ENCODE data around the gene UBE2N.
A peak's percentile ranks its signal among the peaks of the same experiment; 100 is the strongest.

UBE2N gene

GRCh38 chr12:93460003-93460402 is 18.3 kb upstream of the UBE2N start:
- H3K27ac ChIP-seq (ENCODE audit: low read length), result no peak overlapping the region
- no peaks in the 10 kb centered on the region for H3K79me2 ChIP-seq (ENCODE audit: low read length)
- no peaks in the 10 kb centered on the region for H3K27me3 ChIP-seq (replicated peaks; ENCODE audit: insufficient read depth, low read length)
- H3K4me1 ChIP-seq (ENCODE audit: low read length), result no peaks in the 10 kb centered on the region
- no peak for TF ChIP-seq EZH2 (optimal IDR thresholded peaks at IDR 0.05; ENCODE audit: low read depth, low read length)
- TF ChIP-seq CTCF (IDR thresholded peaks at IDR 0.05; ENCODE audit: low read length), result no peak
- TF ChIP-seq EZH2phosphoT487 (IDR thresholded peaks at IDR 0.05; ENCODE audit: low read length), result no peak
- H3F3A ChIP-seq (ENCODE audit: insufficient read depth, low read length), result no peaks in the 10 kb centered on the region
- H4K20me1 ChIP-seq (ENCODE audit: insufficient read depth, low read length), result no peaks in the 10 kb centered on the region
- no peak for DNase-seq
- no peaks in the 10 kb centered on the region for H3K9me2 ChIP-seq (replicated peaks; ENCODE audit: insufficient read depth, low read length)
- H3K4me3 ChIP-seq (ENCODE audit: low read length), result no peak overlapping the region
- no peaks in the 10 kb centered on the region for H3K36me3 ChIP-seq (replicated peaks; ENCODE audit: insufficient read depth, low read length)
- 0 out of 2 replicates have a peak overlapping the region, but pooled peaks have one; percentile 25 for H2AFZ ChIP-seq (ENCODE audit: low read length)
- H3K4me2 ChIP-seq (ENCODE audit: low read depth, low read length), result no peak overlapping the region
- no peaks in the 10 kb centered on the region for H3K9me3 ChIP-seq (replicated peaks; ENCODE audit: insufficient read depth, low read length)
- H3K9ac ChIP-seq (ENCODE audit: low read length), result no peak overlapping the region

GRCh38 chr12:93459097-93459496 is 17.4 kb upstream of the UBE2N start:
- TF ChIP-seq EZH2phosphoT487 (IDR thresholded peaks at IDR 0.05; ENCODE audit: low read length) (no peak), EZH2 (optimal IDR thresholded peaks at IDR 0.05; ENCODE audit: low read depth, low read length) (no peak), CTCF (IDR thresholded peaks at IDR 0.05; ENCODE audit: low read length) (no peak)
- Histone ChIP-seq H4K20me1 (ENCODE audit: insufficient read depth, low read length) (no peaks in the 10 kb centered on the region), H3K36me3 (replicated peaks; ENCODE audit: insufficient read depth, low read length) (no peaks in the 10 kb centered on the region), H3K9me3 (replicated peaks; ENCODE audit: insufficient read depth, low read length) (no peaks in the 10 kb centered on the region), H3K27me3 (replicated peaks; ENCODE audit: insufficient read depth, low read length) (no peaks in the 10 kb centered on the region), H3K79me2 (ENCODE audit: low read length) (no peaks in the 10 kb centered on the region), H3K4me2 (ENCODE audit: low read depth, low read length) (no peak overlapping the region), H2AFZ (ENCODE audit: low read length) (no peak overlapping the region), H3K4me3 (ENCODE audit: low read length) (no peak overlapping the region), H3K4me1 (ENCODE audit: low read length) (no peaks in the 10 kb centered on the region), H3K27ac (ENCODE audit: low read length) (no peak overlapping the region), H3F3A (ENCODE audit: insufficient read depth, low read length) (no peaks in the 10 kb centered on the region), H3K9me2 (replicated peaks; ENCODE audit: insufficient read depth, low read length) (no peaks in the 10 kb centered on the region), H3K9ac (ENCODE audit: low read length) (no peak overlapping the region)
- no peak for DNase-seq

GRCh38 chr12:93456077-93456476 is 14.3 kb upstream of the UBE2N start:
- Histone ChIP-seq H4K20me1 (ENCODE audit: insufficient read depth, low read length) (no peaks in the 10 kb centered on the region), H3K9ac (ENCODE audit: low read length) (no peak overlapping the region), H3K27me3 (replicated peaks; ENCODE audit: insufficient read depth, low read length) (no peaks in the 10 kb centered on the region), H3K4me2 (ENCODE audit: low read depth, low read length) (no peak overlapping the region), H3K4me1 (ENCODE audit: low read length) (no peaks in the 10 kb centered on the region), H3K27ac (ENCODE audit: low read length) (no peak overlapping the region), H3K4me3 (ENCODE audit: low read length) (no peak overlapping the region), H3F3A (ENCODE audit: insufficient read depth, low read length) (no peaks in the 10 kb centered on the region), H3K79me2 (ENCODE audit: low read length) (no peaks in the 10 kb centered on the region), H2AFZ (ENCODE audit: low read length) (no peak overlapping the region), H3K9me2 (replicated peaks; ENCODE audit: insufficient read depth, low read length) (no peaks in the 10 kb centered on the region), H3K36me3 (replicated peaks; ENCODE audit: insufficient read depth, low read length) (no peaks in the 10 kb centered on the region), H3K9me3 (replicated peaks; ENCODE audit: insufficient read depth, low read length) (no peaks in the 10 kb centered on the region)
- TF ChIP-seq EZH2 (optimal IDR thresholded peaks at IDR 0.05; ENCODE audit: low read depth, low read length), result no peak
- TF ChIP-seq EZH2phosphoT487 (IDR thresholded peaks at IDR 0.05; ENCODE audit: low read length), result no peak
- no peak for TF ChIP-seq CTCF (IDR thresholded peaks at IDR 0.05; ENCODE audit: low read length)
- no peak for DNase-seq
